Myocyte (in vitro differentiated cells): ENCODE results near the gene LMNTD1. TPM values are rescaled to one million over a fixed set of nuclear protein-coding genes. Genes with fewer than 3 reads are reported as not detected.
A peak's percentile ranks its signal among the peaks of the same experiment; 100 is the strongest.
"Not testable (repeated sequence)": the region's sequence is repeated elsewhere in the genome, so short reads cannot be mapped to it uniquely, and the experiment has no call there.

Source experiments
- DNase-seq: peaks from one replicate; pipeline ENCODE4 v3.0.0-alpha.2; 2012; ENCODE audit warnings: low read depth
- polyA plus RNA-seq: library from polyadenylated mRNA; unstranded; fragments of >200 nt; gene quantifications from one replicate; pipeline ENCODE4 v1.2.1, GENCODE V29; 2012; ENCODE audit warnings: missing spikeins
- total RNA-seq: library from RNA; depleted of rRNA; stranded (reverse); fragments of >200 nt; gene quantifications from 2 replicates; pipeline ENCODE4 v1.2.3, GENCODE V29; 2014

The LMNTD1 gene, protein sequence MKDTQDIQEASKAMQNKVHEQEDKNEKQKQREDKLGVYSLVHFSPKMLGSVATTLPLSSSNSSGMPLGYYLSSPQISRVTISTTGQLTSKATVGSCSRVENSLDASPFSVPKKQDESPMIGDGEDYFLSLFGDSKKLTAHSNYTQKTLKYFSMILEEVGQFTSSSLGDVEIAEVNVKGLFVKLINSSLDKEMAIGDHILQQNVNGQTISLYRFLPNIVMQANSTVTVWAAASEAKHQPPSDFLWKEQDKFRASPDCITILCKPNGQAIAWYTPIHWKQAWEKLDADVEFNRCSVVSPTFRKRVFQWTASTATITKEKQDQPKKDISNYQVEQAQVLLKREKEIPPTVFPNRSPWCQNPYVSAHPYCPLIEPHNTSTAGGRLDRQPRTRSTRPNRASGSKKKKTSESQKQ
- total RNA-seq, result not detected in 2 replicates
- not detected for polyA plus RNA-seq

DNA sequence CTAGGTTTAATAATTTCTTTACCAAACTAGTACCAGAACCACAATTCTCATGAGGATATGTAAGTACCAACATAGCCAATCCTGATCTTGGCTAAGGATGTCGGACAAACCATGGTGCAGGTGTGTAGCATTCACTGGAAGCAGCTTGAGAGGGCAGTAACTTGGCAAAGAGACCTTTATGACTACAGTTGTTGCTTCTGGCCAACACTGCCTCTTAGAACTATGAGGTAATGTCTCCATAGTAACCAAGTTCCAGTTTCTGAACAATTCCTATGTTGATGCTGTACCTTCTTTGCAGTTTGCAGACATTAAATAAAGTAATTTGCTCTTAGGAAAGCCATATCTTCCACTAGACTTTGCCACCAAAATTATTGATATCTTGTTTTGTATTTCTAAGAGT is at the start of gene LMNTD1:
TSS of gene LMNTD1 (minus strand) at position 186 of the 400 bp plus-strand sequence. CDS start 324 bp downstream, outside the sequence.
- no peak for DNase-seq

GRCh38 chr12:25598956-25599355 is 45.9 kb upstream of the LMNTD1 start:
- no peak for DNase-seq

DNA sequence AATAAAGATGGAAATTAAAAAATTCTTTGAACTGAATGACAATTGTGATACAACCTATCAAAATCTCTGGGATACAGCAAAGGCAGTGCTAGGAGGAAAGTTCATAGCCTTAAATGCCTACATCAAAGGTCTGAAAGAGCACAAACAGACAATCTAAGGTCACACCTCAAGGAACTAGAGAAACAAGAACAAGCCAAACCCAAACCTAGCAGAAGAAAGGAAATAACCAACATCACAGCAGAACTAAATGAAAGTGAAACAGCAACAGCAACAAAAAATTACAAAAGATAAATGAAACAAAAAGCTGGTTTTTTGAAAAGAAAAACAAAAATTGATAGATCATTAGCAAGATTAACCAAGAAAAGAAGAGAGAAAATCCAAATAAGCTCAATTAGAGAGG is 42.4 kb upstream of the LMNTD1 start:
- not testable (repeated sequence) for DNase-seq

DNA sequence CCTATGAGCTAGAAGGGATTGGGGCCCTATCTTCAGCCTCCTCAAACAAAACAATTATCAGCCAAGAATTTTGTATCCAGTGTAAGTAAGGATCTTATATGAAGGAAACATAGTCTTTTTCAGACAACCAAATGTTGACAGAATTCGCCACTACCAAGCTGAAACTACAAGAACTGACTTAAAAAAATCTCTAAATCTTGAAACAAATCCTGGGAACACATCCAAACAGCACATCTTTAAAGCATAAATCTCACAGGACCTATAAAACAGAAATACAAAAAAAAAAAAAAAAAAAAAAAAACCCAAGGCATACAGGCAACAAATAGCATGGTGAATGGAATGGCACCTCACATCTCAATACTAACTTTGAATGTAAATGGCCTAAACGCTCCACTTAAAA is 41.3 kb upstream of the LMNTD1 start:
- no peak for DNase-seq

DNA sequence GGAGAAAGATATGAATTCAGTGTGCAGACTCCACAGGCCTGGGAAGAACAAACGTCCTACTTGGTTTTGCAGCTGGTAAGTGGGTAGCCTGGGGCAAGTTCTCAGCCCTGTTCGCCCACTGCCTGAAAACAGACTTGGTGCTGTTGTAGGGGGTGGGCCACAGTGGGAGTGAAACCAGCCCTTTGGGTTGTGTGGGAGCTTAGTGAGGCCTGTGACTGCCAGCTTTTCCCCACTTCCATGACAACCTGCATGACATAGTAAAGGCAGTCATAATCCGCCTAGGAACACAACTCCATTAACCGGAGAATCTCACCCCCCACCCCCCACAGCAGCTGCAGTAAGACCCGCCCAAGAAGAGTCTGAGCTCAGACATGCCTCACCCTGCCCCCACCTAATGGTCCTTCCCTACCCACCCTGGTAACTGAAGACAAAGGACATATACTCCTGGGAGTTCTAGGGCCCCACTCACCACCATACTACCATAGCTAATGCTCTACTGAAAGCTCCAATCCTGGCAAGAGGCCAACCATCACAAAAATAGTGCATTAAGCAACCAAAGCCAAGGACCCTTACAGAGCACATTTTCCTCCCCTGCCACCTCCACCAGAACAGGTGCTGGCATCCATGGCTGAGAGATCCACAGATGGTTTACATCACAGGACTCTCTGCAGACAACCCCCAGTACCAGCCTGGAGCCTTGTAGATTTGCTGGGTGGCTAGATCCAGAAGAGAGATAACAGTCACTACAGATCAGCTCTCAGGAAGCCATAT is 39.8 kb upstream of the LMNTD1 start:
- DNase-seq, result no peak

DNA sequence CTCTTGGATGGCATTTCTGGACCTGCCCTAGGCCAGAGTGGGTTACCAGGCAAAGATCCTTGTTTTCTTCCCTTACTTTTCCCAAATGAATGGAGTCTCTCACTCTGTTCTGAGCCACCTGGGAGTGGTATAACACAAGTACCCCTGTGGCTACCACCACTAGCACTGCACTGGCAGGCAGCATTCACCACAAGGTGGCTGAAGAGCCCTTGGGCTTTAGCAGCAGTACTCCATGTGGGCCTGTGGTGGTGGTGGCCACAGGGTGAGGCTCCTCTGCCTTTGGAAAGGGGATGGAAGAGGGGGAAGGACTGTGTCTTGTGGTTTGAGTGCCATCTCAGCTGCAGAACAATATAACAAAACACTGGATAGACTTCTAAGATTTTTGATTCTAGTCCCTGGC is 38.1 kb upstream of the LMNTD1 start:
- peak; percentile 19 for DNase-seq

DNA sequence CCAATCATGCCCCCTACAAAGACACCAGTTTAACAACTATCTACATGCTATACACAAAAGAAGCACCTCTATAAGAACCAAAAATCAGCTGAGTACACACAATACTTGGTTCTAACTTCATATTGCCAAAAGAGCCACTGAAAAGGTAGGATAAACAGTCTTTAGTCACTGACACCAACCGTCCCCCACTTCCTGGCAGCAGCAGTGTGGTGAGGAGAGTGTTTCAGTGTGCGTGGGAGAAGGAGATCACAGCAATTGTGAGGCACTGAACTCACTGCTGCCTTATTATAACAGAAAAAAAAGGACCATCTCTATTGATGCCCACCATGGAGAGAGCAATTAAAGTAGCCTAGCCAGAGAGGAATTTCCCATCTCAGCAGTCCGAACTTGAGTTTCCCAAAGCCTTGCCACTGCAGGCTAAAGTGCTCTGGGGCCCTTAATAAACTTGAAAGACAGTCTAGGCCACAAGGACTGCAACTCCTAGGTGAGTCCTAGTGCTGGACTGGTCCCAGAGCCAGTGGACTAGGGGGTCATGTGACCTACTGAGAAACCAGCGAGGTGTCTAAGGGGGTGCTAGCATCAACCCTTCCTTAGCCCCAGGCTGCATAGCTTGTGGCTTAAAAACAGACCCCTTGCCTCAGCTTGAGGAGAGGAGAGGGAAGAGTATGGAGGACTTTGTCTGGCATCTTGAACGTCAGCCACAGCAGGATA is 37.1 kb upstream of the LMNTD1 start:
- no peak for DNase-seq

DNA sequence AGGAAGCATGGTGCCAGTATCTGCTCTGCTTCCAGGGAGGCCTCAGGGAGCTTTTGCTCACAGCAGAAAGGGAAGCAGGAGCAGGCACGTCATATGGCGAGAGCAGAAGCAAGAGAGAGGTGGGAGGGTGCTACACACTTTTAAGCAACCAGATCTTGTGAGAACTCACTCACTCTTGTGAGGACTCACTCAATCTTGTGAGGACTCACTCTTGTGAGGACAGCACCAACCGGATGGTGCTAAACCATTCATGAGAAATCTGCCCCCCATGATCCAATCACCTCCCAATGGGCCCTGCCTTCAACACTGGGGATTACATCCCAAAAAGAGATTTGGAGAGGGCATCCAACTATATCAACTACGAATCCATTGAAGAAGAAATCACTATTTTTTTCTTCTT is 34.3 kb upstream of the LMNTD1 start:
- DNase-seq, result no peak

- no peak for DNase-seq
Measured at GRCh38 chr12:25585662-25586061, 32.6 kb upstream of the LMNTD1 start.

DNA sequence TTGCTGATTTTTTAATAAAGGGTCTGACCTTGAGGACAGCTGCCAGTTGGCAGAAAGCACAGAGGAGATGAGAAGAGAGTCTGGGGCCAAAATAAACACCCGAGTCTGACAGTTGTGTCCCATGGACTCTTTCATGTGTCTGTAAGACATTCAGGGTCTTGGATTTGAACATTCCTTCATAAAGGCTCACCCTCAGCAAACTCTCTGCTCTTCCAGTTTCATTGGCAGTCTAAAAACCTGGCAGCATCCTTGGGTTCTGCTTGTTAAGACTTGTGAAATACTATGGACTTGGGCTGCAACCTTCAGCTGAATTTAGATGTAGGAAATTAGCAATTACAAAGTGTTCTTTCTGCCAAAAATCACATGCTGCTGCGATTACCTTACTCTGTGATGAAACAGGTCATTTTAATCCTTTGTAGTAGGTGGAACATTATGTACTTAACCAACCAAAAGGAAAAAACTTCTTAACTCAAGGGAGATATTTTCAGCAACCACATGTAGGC is 32.0 kb upstream of the LMNTD1 start:
- peak; percentile 8 for DNase-seq

DNA sequence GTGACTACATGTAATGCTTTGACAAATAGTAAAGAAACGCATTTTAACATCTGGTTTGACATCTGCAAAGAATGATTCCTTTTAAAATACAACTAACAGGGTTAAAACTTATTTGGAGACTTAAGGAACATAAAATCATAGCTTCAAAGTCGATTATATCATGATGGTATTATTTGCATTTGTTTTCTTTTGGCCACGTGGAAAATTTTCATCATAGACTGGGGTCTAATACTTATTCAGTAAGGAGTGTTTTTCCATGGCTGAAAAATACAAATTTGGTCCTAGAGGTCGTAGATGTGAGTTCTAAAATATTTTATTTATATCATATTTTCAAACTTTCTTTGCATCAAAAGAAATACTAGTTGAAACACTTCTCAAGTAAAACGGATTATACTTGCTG is 31.5 kb upstream of the LMNTD1 start:
- no peak for DNase-seq

GRCh38 chr12:25583545-25583944 is 30.5 kb upstream of the LMNTD1 start:
- peak; percentile 13 for DNase-seq

DNA sequence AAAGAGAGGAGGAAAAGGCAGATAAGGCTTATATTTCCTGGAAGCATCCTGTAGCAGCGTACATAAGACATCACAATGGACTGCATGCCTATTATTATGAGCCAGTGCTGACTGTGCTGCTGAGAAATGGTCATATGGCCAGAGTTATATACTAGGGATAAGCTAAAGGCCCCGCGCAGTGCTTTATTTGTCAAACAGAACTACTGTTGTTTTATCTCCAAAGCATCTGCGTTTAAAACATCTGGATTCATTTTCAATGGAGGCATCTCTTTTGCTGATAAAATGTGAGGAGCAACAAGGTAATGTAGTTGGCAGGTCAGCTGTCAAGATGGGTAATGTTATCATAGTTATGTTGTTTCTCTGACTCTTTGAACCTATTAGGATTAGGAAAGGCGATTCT is 28.0 kb upstream of the LMNTD1 start:
- no peak for DNase-seq

- DNase-seq, result no peak
Measured at GRCh38 chr12:25578411-25579143, 25.5 kb upstream of the LMNTD1 start.

DNA sequence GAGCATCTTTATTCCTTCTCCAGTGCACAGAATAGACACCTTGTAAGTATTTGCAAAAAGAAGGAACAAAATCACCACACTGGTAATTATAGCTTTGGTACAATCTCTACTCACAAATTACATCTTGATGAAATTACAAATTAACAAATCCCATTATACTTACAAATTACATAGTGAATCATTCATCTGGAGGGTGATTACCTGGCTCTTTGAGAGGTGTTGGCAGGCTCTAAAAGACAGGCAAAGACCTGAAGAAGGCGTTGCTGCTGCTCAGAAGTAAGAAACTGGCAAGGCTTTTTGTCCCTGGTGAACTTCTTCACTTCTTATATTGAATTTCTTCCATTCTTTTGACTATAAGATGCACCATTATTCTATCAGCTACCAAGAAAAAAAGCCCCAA is 21.7 kb upstream of the LMNTD1 start:
- DNase-seq, result no peak

- DNase-seq, result no peak
Measured at GRCh38 chr12:25573346-25573745, 20.3 kb upstream of the LMNTD1 start.

GRCh38 chr12:25570418-25570817 is 17.3 kb upstream of the LMNTD1 start:
- no peak for DNase-seq

DNA sequence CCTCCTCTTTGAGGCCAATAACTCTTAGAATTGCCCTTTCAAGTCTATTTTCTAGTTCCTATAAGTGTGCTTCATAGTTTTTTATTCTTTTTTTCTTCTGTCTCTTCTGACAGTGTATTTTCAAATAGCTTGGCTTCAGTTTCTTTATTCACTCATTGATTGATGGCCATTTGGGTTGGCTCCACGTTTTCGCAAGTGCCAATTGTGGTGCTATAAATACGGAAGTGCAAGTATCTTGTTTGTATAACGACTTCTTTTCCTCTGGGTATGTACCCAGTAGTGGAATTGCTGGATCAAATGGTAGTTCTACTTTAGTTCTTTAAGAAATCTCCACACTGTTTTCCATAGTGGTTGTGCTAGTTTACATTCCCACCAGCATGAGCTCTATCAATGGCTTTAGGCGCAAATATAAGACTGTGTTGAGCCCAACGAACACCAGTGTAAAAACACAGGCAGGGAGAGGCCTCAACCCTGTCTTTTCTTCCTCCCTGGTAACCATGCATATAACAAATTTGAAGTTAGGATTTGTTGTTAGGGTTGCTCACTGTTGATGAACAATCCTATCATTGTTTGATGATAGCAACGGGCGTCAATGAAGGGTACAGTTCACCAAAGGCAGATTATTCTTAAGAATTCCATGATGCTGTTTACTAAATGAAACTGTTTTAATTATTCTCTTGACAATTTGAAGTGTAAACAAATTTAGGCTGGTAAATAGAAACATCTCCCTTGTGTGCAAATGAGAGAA is 13.3 kb upstream of the LMNTD1 start:
- no peak for DNase-seq

GRCh38 chr12:25558586-25558985 is 5.5 kb upstream of the LMNTD1 start:
- no peak for DNase-seq

DNA sequence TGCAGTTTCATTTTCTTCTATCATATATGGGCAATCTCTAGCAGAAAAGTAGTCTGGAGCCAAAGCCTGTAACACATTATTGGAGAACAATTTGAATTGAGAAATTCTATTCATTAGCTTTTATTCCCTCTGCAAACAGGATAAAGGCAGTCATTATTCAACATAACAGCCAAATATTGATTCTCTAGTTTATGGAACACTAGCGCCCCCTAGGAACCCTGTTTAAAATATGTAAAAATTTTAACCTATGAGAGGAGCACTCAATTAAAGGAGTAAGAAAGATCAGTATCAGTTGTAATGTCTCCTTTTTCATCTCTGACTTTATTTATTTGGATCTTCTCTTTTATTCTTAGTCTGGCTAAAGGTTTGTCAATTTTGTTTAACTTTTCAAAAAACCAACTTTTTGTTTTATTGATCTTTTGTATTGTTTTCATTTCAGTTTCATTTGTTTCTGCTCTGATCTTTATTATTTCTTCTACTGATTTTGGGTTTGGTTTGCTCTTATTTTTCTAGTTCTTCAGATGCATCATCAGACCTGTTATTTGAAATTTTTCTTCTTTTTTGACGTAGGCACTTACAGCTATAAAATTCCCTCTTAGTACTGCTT is 4.8 kb upstream of the LMNTD1 start:
- peak; percentile 55 for DNase-seq
